ENCODE data around the gene SLC43A3. TPM values are rescaled to one million over a fixed set of nuclear protein-coding genes. Genes with fewer than 3 reads are reported as not detected.
A peak's percentile ranks its signal among the peaks of the same experiment; 100 is the strongest.

Gene SLC43A3
- total and polyA plus RNA-seq, 2 experiments from 2014 or later, result 23.2 to 33.3 TPM

DNA sequence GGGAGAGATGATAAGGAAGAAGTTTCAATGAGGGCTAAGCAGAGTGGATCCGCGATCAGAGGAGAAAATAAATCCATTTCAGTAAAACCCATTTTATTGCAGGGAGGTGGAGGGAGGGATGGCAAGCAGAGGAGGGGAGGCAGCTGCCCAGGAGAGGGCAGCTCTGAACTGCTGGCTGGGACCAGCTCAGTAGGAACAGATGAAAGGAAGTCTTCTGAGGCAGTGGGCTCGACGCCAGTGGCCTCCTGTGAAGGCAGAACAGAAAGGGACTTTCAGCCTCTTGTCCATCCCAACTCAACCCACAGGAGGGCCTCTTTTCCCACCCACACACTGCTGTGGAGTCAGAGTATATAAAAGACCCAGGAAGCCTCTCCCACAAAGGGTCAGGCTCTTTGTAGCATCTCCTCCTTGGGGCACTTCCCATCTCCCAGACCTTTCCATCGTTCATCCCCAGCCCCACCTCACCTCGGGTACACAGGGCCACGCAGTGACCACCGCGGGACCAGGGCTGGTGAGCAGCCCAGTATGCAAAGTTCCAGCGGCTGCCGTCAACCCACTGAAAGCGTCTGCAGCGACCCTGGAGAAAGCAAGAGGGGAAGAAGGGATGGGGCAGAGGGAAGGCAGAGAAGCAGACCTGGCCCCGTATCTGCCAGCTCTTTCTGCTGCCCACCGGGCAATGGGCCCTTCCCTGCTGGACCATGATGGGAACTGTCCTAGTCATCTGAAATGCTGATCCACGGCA lies 39.5 kb downstream of the SLC43A3 start:
- H4K20me1 ChIP-seq (ENCODE audit: insufficient read depth), result no peaks in the 10 kb centered on the region
- H3K27ac ChIP-seq, result no peak overlapping the region
- H3K79me2 ChIP-seq (ENCODE audit: insufficient read depth), result no peaks in the 10 kb centered on the region
- peaks cover 3% of the 10 kb centered on the region; the same call in 1 of the 2 replicates for H3K27me3 ChIP-seq (replicated peaks; ENCODE audit: insufficient read depth)
- no peak overlapping the region for H3K9ac ChIP-seq
- DNase-seq, result no peak
- no peaks in the 10 kb centered on the region for H3K9me2 ChIP-seq (ENCODE audit: insufficient read depth)
- H3K9me3 ChIP-seq (ENCODE audit: low read depth), result no peaks in the 10 kb centered on the region
- in situ Hi-C loops (cut with MboI), result no loop called here
- no peak overlapping the region for H2AFZ ChIP-seq
- 0 out of 2 replicates have a peak, but pooled peaks cover 5% of the 10 kb centered on the region for H3F3A ChIP-seq (ENCODE audit: insufficient read depth)
- H3K4me3 ChIP-seq, result no peak overlapping the region
- no peak overlapping the region for H3K4me2 ChIP-seq (ENCODE audit: unreplicated experiment)
- no peaks in the 10 kb centered on the region; the same call in 1 of the 2 replicates for H3K4me1 ChIP-seq (ENCODE audit: insufficient read depth)
- 69 to 71% methylated on average over 16 of the region's 16 CpGs for WGBS, 2 experiments (ENCODE audit: low coverage in 1 of 2, low lambda C conversion rate in 2 of 2, missing lambda C conversion rate in 2 of 2)
- TF ChIP-seq EZH2phosphoT487 (IDR thresholded peaks at IDR 0.05; ENCODE audit: insufficient read depth, low read depth), result no peak
- no peak for TF ChIP-seq EZH2 (IDR thresholded peaks at IDR 0.05; ENCODE audit: insufficient read depth, poor library complexity, severe bottlenecking)
- H3K36me3 ChIP-seq (ENCODE audit: low read depth), result no peaks in the 10 kb centered on the region

DNA sequence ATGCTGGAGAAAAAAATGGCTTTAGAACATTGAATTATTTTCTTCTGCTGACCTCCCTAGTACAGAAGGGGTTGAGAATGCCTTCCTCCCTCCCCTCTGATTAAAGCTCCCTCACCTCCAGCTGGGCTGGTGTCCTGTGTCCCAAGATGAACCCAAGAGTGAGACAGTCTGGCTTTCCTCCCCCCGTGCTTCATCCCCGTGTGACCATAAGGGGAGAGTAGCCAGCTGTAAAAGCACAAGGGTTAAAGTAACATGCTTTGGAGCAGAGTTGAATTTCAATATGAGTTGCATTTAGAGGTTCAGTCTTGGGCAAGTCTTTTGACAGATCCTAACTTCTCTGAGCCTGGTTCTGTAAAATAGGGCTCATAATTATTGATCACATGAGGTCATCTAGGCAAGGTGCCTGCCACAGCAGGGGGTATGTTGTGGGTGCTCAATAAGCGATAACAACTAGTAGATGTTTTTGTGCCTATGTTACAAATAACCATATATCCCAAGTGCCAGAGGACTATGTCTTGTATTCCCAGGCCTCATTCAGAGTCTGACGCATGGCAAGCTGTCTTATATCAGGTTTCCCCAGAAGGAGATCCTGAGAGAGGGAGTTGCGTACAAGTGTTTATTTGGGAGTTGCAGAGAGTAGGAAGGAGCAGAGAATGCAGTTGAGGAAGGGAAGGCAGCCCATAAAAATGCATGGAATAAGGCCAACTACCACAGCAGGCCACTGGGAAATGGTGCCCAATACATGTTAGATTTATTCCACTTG lies 40.6 kb downstream of the SLC43A3 start:
- peaks cover 5% of the 10 kb centered on the region; the same call in 1 of the 2 replicates for H3K27me3 ChIP-seq (replicated peaks; ENCODE audit: insufficient read depth)
- no peaks in the 10 kb centered on the region for H4K20me1 ChIP-seq (ENCODE audit: insufficient read depth)
- no peaks in the 10 kb centered on the region for H3K9me3 ChIP-seq (ENCODE audit: low read depth)
- no peak overlapping the region for H3K27ac ChIP-seq
- WGBS, 2 experiments (ENCODE audit: low coverage in 1 of 2, low lambda C conversion rate in 2 of 2, missing lambda C conversion rate in 2 of 2), result 79 to 90% methylated on average over 5 of the region's 5 CpGs
- H3K4me3 ChIP-seq, result no peak overlapping the region
- H3K79me2 ChIP-seq (ENCODE audit: insufficient read depth), result no peaks in the 10 kb centered on the region
- no peak overlapping the region for H3K4me2 ChIP-seq (ENCODE audit: unreplicated experiment)
- H2AFZ ChIP-seq, result no peak overlapping the region
- H3K9me2 ChIP-seq (ENCODE audit: insufficient read depth), result no peaks in the 10 kb centered on the region
- no peak for DNase-seq
- no peaks in the 10 kb centered on the region for H3K36me3 ChIP-seq (ENCODE audit: low read depth)
- H3K4me1 ChIP-seq (ENCODE audit: insufficient read depth), result no peaks in the 10 kb centered on the region; the same call in 1 of the 2 replicates
- no peak overlapping the region for H3K9ac ChIP-seq
- 0 out of 2 replicates have a peak, but pooled peaks cover 5% of the 10 kb centered on the region for H3F3A ChIP-seq (ENCODE audit: insufficient read depth)
- in situ Hi-C loops (cut with MboI), result no loop called here
- TF ChIP-seq EZH2phosphoT487 (IDR thresholded peaks at IDR 0.05; ENCODE audit: insufficient read depth, low read depth) (no peak), EZH2 (IDR thresholded peaks at IDR 0.05; ENCODE audit: insufficient read depth, poor library complexity, severe bottlenecking) (no peak)

DNA sequence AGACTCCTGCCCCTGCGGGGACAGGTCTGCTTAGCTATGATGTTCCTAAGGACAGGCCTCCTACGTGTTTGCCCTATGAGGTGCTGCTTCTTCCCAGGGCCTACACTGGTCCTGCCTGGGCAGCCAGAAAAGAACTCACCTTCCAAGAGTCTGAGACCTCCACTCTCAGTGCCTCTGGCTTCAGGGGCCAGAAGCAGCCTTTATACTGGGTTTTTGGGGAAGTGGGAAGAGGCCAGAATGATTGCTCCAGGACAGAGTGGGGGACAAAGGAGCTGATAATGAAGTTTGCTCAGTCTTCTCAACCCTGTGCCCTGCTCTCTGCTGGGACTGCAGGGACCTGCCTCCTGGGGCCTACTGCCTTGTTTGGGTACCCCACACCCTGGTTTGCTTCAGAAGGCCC lies 45.9 kb downstream of the SLC43A3 start, which contains the start of gene PRG3:
Gene PRG3 (minus strand): TSS at position 176 of the 400 bp plus-strand sequence. CDS start 442 bp downstream, outside the sequence.
- 50% methylated on average over 2 of the region's 2 CpGs for WGBS, 2 experiments (ENCODE audit: low coverage in 1 of 2, low lambda C conversion rate in 2 of 2, missing lambda C conversion rate in 2 of 2)
- Histone ChIP-seq H2AFZ (no peak within 1 kb of the TSS), H3K27me3 (replicated peaks; ENCODE audit: insufficient read depth) (peaks cover 5% of the 10 kb centered on the region; the same call in 1 of the 2 replicates), H3K9ac (no peak within 1 kb of the TSS), H3K79me2 (ENCODE audit: insufficient read depth) (no peaks in the 10 kb centered on the region), H3K4me2 (ENCODE audit: unreplicated experiment) (no peak within 1 kb of the TSS), H3K27ac (no peak within 1 kb of the TSS), H3K4me3 (no peak within 1 kb of the TSS), H3K36me3 (ENCODE audit: low read depth) (no peaks in the 10 kb centered on the region), H3K9me3 (ENCODE audit: low read depth) (no peaks in the 10 kb centered on the region), H3K4me1 (ENCODE audit: insufficient read depth) (no peaks in the 10 kb centered on the region), H4K20me1 (ENCODE audit: insufficient read depth) (no peaks in the 10 kb centered on the region), H3K9me2 (ENCODE audit: insufficient read depth) (no peaks in the 10 kb centered on the region), H3F3A (ENCODE audit: insufficient read depth) (no peaks in the 10 kb centered on the region)
- in situ Hi-C loops (cut with MboI), result no loop called here
- no peak for DNase-seq
- no peak for TF ChIP-seq EZH2phosphoT487 (IDR thresholded peaks at IDR 0.05; ENCODE audit: insufficient read depth, low read depth)
- no peak for TF ChIP-seq EZH2 (IDR thresholded peaks at IDR 0.05; ENCODE audit: insufficient read depth, poor library complexity, severe bottlenecking)

DNA sequence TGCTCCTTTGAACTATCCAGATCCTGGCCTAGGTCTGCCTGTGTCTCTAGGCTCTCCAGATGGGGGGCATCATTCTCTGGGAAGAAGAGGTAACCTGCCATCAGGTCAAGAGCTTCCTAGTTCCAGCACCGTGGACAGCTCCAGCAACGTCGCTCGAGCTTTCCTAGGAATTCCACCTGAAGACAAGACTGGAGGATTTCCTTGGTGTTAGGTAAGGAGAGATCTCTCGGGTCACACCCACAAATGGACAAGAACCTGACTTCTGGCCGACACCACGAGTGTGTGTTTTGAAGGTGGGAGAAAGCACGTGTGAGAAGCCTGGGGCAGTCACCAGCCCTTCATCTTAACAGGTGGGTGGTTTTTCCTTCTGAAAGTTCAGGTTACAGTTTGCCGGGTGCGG lies 47.2 kb downstream of the SLC43A3 start:
- Histone ChIP-seq H3K4me3 (no peak overlapping the region), H3F3A (ENCODE audit: insufficient read depth) (no peaks in the 10 kb centered on the region), H3K27me3 (replicated peaks; ENCODE audit: insufficient read depth) (peaks cover 5% of the 10 kb centered on the region; the same call in 1 of the 2 replicates), H2AFZ (no peak overlapping the region), H3K36me3 (ENCODE audit: low read depth) (no peaks in the 10 kb centered on the region), H3K4me2 (ENCODE audit: unreplicated experiment) (no peak overlapping the region), H3K79me2 (ENCODE audit: insufficient read depth) (no peaks in the 10 kb centered on the region), H3K9ac (no peak overlapping the region), H3K9me2 (ENCODE audit: insufficient read depth) (no peaks in the 10 kb centered on the region), H3K4me1 (ENCODE audit: insufficient read depth) (no peaks in the 10 kb centered on the region), H3K27ac (no peak overlapping the region), H3K9me3 (ENCODE audit: low read depth) (no peaks in the 10 kb centered on the region), H4K20me1 (ENCODE audit: insufficient read depth) (no peaks in the 10 kb centered on the region)
- 11 to 13% methylated on average over 8 to 10 of the region's 10 CpGs for WGBS, 2 experiments (ENCODE audit: low coverage in 1 of 2, low lambda C conversion rate in 2 of 2, missing lambda C conversion rate in 2 of 2)
- TF ChIP-seq EZH2phosphoT487 (IDR thresholded peaks at IDR 0.05; ENCODE audit: insufficient read depth, low read depth), result no peak
- TF ChIP-seq EZH2 (IDR thresholded peaks at IDR 0.05; ENCODE audit: insufficient read depth, poor library complexity, severe bottlenecking), result no peak
- in situ Hi-C loops (cut with MboI), result no loop called here
- peak; percentile 53 for DNase-seq
